ENCODE measurements around the gene MAML3. TPM values are rescaled to one million over a fixed set of nuclear protein-coding genes. Genes with fewer than 3 reads are reported as not detected.

Gene MAML3
- total and polyA plus RNA-seq, 8 donors: 1.7 to 20.3 (median 8.4) TPM

- Histone ChIP-seq H3K4me1 (peaks cover 6 to 55% (median 31%) of the 10 kb centered on the region in 4 donors), H3K9me3 (no peaks in the 10 kb centered on the region), H3K27ac (peak overlapping the region in 1 of 5 donors; percentile 20), H3K27me3 (no peaks in the 10 kb centered on the region), H3K4me3 (no peak overlapping the region), H3K36me3 (no peaks in the 10 kb centered on the region)
- intact Hi-C loops (cut with DNase I; ENCODE audit: low total_unique reads): loop anchor here (10.0 kb wide), 1 partner anchor 79 kb away; no protein-coding TSS in a partner anchor
- no peak for DNase-seq
- WGBS, 5 donors: 40 to 69% (median 50%) methylated on average over 3 of the region's 3 CpGs
- TF ChIP-seq POLR2AphosphoS5 (IDR thresholded peaks at IDR 0.05) (peak in 1 of 3 donors; percentile 44), POLR2A (IDR thresholded peaks at IDR 0.05) (no peak)
These were observed 87.7 kb downstream of the MAML3 start for GRCh38 chr4:140066031-140066930.

GRCh38 chr4:140065393-140065792 is 88.6 kb downstream of the MAML3 start:
- WGBS, 5 donors: 36 to 60% (median 53%) methylated on average over 2 of the region's 2 CpGs
- H3K36me3 ChIP-seq: no peaks in the 10 kb centered on the region
- peak overlapping the region in 2 of 5 donors; percentile 4 to 14 for H3K27ac ChIP-seq
- H3K4me3 ChIP-seq: no peak overlapping the region
- DNase-seq: no peak
- intact Hi-C loops (cut with DNase I; ENCODE audit: low total_unique reads): loop anchor here (10.0 kb wide), 1 partner anchor 79 kb away; no protein-coding TSS in a partner anchor
- no peak for TF ChIP-seq EP300 (IDR thresholded peaks at IDR 0.05)
- no peak for TF ChIP-seq POLR2AphosphoS5 (IDR thresholded peaks at IDR 0.05)
- no peak for TF ChIP-seq CTCF (IDR thresholded peaks at IDR 0.05)
- TF ChIP-seq POLR2A (IDR thresholded peaks at IDR 0.05): no peak
- H3K9me3 ChIP-seq: no peaks in the 10 kb centered on the region
- H3K4me1 ChIP-seq: peaks cover 6 to 54% (median 33%) of the 10 kb centered on the region in 4 donors
- no peaks in the 10 kb centered on the region for H3K27me3 ChIP-seq

DNA sequence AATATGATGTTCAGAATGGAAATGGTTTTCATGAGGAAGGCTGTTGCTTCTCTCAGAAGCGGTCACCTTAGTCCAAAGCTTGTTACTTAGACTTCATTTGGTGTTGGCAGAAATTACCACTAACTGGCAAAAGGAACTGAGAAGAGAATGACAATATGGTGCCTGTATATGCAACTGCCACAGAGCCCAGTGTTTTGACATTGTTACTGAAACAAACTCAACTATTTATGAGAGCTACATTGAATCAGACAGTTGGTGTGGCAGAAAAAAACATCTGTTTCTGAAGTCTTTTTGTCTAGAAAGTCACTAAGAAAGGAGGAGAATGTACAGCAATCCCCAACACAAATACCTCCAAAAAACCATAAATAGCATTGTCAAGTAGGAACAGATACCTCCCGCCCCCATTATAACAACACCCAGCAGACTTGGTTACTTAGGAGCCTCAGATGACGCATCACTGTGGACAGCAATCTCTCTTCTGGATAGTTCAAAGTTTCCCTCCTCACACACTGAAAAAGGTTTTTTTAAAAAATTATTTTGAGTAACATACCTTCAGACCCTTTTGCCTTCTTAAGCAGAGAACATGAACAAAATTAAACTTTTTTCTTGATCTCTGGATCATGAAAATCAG is 92.2 kb downstream of the MAML3 start:
- no peaks in the 10 kb centered on the region for H3K27me3 ChIP-seq
- H3K27ac ChIP-seq: peak overlapping the region in 2 of 5 donors; percentile 1 to 55
- H3K36me3 ChIP-seq: no peaks in the 10 kb centered on the region
- peaks cover 15 to 50% (median 34%) of the 10 kb centered on the region in 4 donors for H3K4me1 ChIP-seq
- no peak for DNase-seq
- intact Hi-C loops (cut with DNase I; ENCODE audit: low total_unique reads): loop anchor here (10.0 kb wide), 1 partner anchor 83 kb away; no protein-coding TSS in a partner anchor
- TF ChIP-seq POLR2AphosphoS5 (IDR thresholded peaks at IDR 0.05) (no peak), CTCF (IDR thresholded peaks at IDR 0.05) (no peak), POLR2A (IDR thresholded peaks at IDR 0.05) (no peak), EP300 (IDR thresholded peaks at IDR 0.05) (no peak)
- no peak overlapping the region for H3K4me3 ChIP-seq
- H3K9me3 ChIP-seq: no peaks in the 10 kb centered on the region
- whole genome bisulfite sequencing, 5 donors: 93 to 97% (median 94%) methylated on average over 3 of the region's 3 CpGs

- TF ChIP-seq EP300 (IDR thresholded peaks at IDR 0.05): no peak
- TF ChIP-seq POLR2AphosphoS5 (IDR thresholded peaks at IDR 0.05): no peak
- no peak for TF ChIP-seq CTCF (IDR thresholded peaks at IDR 0.05)
- TF ChIP-seq POLR2A (IDR thresholded peaks at IDR 0.05): no peak
- peak overlapping the region in 3 of 5 donors; percentile 1 to 58 (median 55) for H3K27ac ChIP-seq
- H3K27me3 ChIP-seq: no peaks in the 10 kb centered on the region
- H3K4me1 ChIP-seq: peaks cover 10 to 44% (median 29%) of the 10 kb centered on the region in 4 donors
- 39 to 46% (median 46%) methylated on average over 4 of the region's 4 CpGs for WGBS, 5 donors
- no peak for DNase-seq
- no peaks in the 10 kb centered on the region for H3K36me3 ChIP-seq
- no peak overlapping the region for H3K4me3 ChIP-seq
- no peaks in the 10 kb centered on the region for H3K9me3 ChIP-seq
- intact Hi-C loops (cut with DNase I; ENCODE audit: low total_unique reads): loop anchor here (10.0 kb wide), 1 partner anchor 84 kb away; no protein-coding TSS in a partner anchor
These were observed 92.8 kb downstream of the MAML3 start for GRCh38 chr4:140061194-140061593.
